ENCODE results near the gene ATP5MC2.

DNA sequence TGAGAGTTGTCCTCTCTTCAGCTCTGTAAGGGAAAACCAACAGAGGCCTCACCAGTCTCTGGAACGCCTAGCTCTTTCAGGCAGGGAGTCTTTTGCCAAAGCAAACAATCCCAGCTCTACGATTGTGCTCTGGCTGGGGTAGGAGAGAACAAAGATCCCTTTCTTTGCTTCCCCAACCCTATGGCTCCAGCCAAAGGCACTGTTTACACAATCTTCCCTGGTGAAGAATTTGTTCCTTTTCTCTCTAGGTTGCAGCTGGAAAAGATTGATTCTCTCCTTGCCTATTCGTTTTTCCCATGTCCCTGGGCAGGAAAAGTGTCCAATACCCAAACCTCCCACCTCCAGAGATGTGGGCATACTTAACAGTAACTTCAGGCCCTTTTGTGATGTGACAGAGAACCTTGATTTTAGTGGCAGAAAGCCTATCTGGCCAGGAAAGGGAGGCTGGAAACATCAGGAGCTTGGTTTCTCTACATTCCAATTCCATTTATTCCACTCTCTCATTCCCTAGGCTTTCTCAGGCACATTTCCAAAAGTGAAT lies 16.8 kb downstream of the ATP5MC2 start:
- TF ChIP-seq, protein P1, sequence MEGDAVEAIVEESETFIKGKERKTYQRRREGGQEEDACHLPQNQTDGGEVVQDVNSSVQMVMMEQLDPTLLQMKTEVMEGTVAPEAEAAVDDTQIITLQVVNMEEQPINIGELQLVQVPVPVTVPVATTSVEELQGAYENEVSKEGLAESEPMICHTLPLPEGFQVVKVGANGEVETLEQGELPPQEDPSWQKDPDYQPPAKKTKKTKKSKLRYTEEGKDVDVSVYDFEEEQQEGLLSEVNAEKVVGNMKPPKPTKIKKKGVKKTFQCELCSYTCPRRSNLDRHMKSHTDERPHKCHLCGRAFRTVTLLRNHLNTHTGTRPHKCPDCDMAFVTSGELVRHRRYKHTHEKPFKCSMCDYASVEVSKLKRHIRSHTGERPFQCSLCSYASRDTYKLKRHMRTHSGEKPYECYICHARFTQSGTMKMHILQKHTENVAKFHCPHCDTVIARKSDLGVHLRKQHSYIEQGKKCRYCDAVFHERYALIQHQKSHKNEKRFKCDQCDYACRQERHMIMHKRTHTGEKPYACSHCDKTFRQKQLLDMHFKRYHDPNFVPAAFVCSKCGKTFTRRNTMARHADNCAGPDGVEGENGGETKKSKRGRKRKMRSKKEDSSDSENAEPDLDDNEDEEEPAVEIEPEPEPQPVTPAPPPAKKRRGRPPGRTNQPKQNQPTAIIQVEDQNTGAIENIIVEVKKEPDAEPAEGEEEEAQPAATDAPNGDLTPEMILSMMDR (IDR thresholded peaks at IDR 0.05; ENCODE audit: low read length), result no peak
- no peak for TF ChIP-seq EZH2 (IDR thresholded peaks at IDR 0.05; ENCODE audit: borderline replicate concordance, low read length)
